Testis (tissue), 5 donors: ENCODE data around the gene AMY2A. TPM values are rescaled to one million over a fixed set of nuclear protein-coding genes. Genes with fewer than 3 reads are reported as not detected.
"Not testable (repeated sequence)": the region's sequence is repeated elsewhere in the genome, so short reads cannot be mapped to it uniquely, and the experiment has no call there.

Source experiments
- DNase-seq: peaks from one replicate; pipeline ENCODE4 v3.0.0-alpha.2; 2019
- H3K27ac ChIP-seq, 2 donors: fragments of 200-600 bp; sonication (generic); one replicate each; pipeline ENCODE4 v1.5.1; 2019
- H3K27me3 ChIP-seq: fragments of 200-600 bp; sonication (generic); one replicate; pipeline ENCODE4 v1.5.1; 2019
- H3K36me3 ChIP-seq: fragments of 200-600 bp; sonication (generic); one replicate; pipeline ENCODE4 v1.5.1; 2017; ENCODE audit warnings: low read depth; ENCODE audit errors: missing control alignments
- H3K4me1 ChIP-seq: fragments of 200-600 bp; sonication (generic); one replicate; pipeline ENCODE4 v1.5.1; 2019
- H3K4me3 ChIP-seq, 2 donors: fragments of 200-600 bp; sonication (generic); one replicate each; pipeline ENCODE4 v1.5.1; 2017 to 2019
- H3K9me3 ChIP-seq: fragments of 200-600 bp; sonication (generic); one replicate; pipeline ENCODE4 v1.5.1; 2017
- CTCF ChIP-seq, 3 experiments: fragments of 450-650 bp in 2 of 3; fragments of 200-600 bp in 1 of 3; sonication (generic) in 1 of 3; IDR thresholded peaks; one replicate each; pipeline ENCODE4 v1.5.1; 2016 to 2019; ENCODE audit warnings: antibody characterized with exemption in 3 of 3, mild to moderate bottlenecking in 2 of 3, moderate library complexity in 1 of 3
- POLR2A ChIP-seq: fragments of 450-650 bp; IDR thresholded peaks from one replicate; pipeline ENCODE4 v1.6.1; 2017; ENCODE audit warnings: antibody characterized with exemption, mild to moderate bottlenecking, moderate library complexity
- WGBS, 2 donors: methylation state at CpG; one replicate each; pipeline ENCODE4 v1.1.5; 2018; 5-methylcytosine and 5-hydroxymethylcytosine counted together
- intact Hi-C: fragments of 100-400 bp; cut with DNase I; formaldehyde crosslinking; loops from one replicate; pipeline ENCODE4 v1.15.1; 2023; ENCODE audit warnings: low total_unique reads
- long read RNA-seq, 2 donors: transcript quantifications; one replicate each; lab custom pipeline, GENCODE V29; 2026
- polyA plus RNA-seq: library from polyadenylated mRNA; stranded (reverse); fragments of 350-450 nt; fragmentation: Illumina TruSeq; extraction: RNeasy Lipid Tissue Mini Kit (QIAGEN cat#74804); gene quantifications from one replicate; pipeline ENCODE4 v1.2.3, GENCODE V29; 2014; ENCODE audit warnings: low read depth, low replicate concordance; ENCODE audit not compliant: insufficient read depth
- total RNA-seq, 2 donors: library from RNA; depleted of rRNA; stranded (reverse); fragments of >200 nt; gene quantifications; one replicate each; pipeline ENCODE4 v1.2.3, GENCODE V29; 2016

AMY2A gene
- under 1 TPM; 0.24 to 0.99 TPM for total RNA-seq
- polyA plus RNA-seq: 0.63 TPM
- long read RNA-seq, donor 1: 0 reads
- long read RNA-seq, donor 2: 0 reads

DNA sequence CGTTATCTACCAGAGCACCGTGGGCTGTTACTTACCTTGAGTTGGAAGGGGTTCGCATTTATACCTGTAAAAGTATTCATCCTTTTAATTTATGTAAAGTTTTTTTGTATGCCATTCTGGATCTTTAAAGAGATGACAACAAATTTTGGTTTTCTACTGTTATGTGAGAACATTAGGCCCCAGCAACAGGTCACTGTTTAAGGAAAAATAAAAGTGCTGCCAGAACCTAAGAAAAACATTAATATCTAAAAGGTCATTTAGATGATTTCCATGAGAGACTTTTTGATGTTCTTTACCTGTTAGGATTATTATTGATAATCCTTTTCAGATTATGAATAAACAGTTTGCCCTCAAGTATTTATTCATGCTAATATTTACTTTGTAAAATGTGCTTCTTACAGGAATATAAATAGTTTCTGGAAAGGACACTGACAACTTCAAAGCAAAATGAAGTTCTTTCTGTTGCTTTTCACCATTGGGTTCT lies at the start of gene AMY2A:
AMY2A (plus strand) TSS at position 434 of the 484 bp plus-strand sequence; CDS start at position 448, 14 bp downstream.
- H3K27me3 ChIP-seq, H3K4me3 ChIP-seq, H3K27ac ChIP-seq, H3K9me3 ChIP-seq, intact Hi-C loops, H3K4me1 ChIP-seq, H3K36me3 ChIP-seq, DNase-seq: not testable (repeated sequence)
- 92 to 99% methylated on average over 3 of the region's 3 CpGs for WGBS, 2 donors

DNA sequence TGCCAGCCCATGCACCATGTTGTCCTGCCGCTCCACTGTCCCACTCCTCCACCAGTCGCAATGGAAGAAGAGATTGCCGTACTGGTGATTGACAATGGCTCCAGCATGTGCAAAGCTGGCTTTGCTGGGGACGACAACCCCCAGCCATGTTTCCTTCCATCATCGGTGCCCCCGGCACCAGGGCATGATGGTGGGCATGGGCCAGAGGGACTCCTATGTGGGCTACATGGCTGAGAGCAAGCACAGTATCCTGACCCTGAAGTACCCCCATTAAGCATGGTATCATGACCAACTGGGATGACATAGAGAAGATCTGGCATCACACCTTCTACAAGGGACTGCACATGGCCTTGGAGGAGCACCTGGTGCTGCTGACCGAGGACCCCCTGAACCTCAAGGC lies 47.7 kb upstream of the AMY2A start:
- Histone ChIP-seq H3K36me3 (no peaks in the 10 kb centered on the region), H3K9me3 (no peaks in the 10 kb centered on the region), H3K4me1 (no peaks in the 10 kb centered on the region), H3K27ac (no peak overlapping the region), H3K4me3 (no peak overlapping the region), H3K27me3 (no peaks in the 10 kb centered on the region)
- no peak for DNase-seq
- 93 to 94% methylated on average over 4 to 7 of the region's 7 CpGs for WGBS, 2 donors
- intact Hi-C loops: no loop called here
- TF ChIP-seq CTCF (IDR thresholded peaks at IDR 0.05): no peak
- no peak for TF ChIP-seq POLR2A

DNA sequence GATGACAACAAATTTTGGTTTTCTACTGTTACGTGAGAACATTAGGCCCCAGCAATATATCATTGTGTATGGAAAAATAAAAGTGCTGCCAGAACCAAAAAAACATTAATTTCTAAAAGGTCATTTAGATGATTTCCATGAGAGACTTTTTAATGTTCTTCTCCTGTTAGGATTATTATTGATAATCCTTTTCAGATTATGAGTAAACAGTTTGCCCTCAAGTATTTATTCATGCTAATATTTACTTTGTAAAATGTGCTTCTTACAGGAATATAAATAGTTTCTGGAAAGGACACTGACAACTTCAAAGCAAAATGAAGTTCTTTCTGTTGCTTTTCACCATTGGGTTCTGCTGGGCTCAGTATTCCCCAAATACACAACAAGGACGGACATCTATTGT lies 45.9 kb upstream of the AMY2A start, which contains the start of gene AMY2B:
AMY2B (plus strand) TSS at position 301 of the 400 bp plus-strand sequence; CDS start at position 315, 14 bp downstream.
- H3K27me3 ChIP-seq, H3K27ac ChIP-seq, H3K9me3 ChIP-seq, H3K4me3 ChIP-seq, H3K4me1 ChIP-seq, intact Hi-C loops, DNase-seq, H3K36me3 ChIP-seq: not testable (repeated sequence)
- WGBS, 2 donors: 88 to 98% methylated on average over 2 of the region's 2 CpGs

DNA sequence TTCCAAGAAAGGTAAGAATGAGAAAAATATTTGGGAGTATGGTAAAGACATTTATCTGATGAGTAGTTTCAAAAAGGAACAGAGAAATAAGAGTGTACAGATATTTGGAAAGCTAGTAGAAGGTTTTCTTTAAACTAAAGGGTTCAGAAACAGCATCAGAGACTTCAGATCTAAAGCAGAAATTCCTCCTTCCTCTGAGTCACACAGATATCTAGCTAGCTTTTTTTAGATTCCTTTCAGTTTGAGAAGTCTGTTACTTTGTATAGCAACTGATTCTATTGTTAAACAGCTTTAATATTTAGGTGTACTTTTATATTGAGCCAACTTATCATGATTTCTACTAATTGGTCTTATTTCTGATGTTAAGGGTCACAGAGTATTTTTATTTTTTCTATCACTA lies 41.2 kb upstream of the AMY2A start:
- intact Hi-C loops: no loop called here
- H3K27me3 ChIP-seq: no peaks in the 10 kb centered on the region
- no peak for TF ChIP-seq POLR2A
- TF ChIP-seq CTCF (IDR thresholded peaks at IDR 0.05): no peak

GRCh38 chr1:103576784-103577183 lies 40.4 kb upstream of the AMY2A start:
- not testable (repeated sequence) for DNase-seq

More for the DNA sequence above, 41.2 kb upstream of the AMY2A start:
- Histone ChIP-seq H3K9me3 (no peaks in the 10 kb centered on the region), H3K27ac (no peak overlapping the region), H3K36me3 (no peaks in the 10 kb centered on the region), H3K4me1 (no peaks in the 10 kb centered on the region), H3K4me3 (no peak overlapping the region)
- DNase-seq: no peak

GRCh38 chr1:103582464-103582863 lies 34.8 kb upstream of the AMY2A start:
- no peak overlapping the region for H3K4me3 ChIP-seq
- intact Hi-C loops: no loop called here
- H3K4me1 ChIP-seq: no peaks in the 10 kb centered on the region
- H3K9me3 ChIP-seq: no peaks in the 10 kb centered on the region
- no peak overlapping the region for H3K27ac ChIP-seq
- DNase-seq: no peak
- WGBS, 2 donors: 77 to 88% methylated on average over 1 of the region's 1 CpG
- no peaks in the 10 kb centered on the region for H3K36me3 ChIP-seq
- no peak for TF ChIP-seq POLR2A
- TF ChIP-seq CTCF (IDR thresholded peaks at IDR 0.05): no peak
- H3K27me3 ChIP-seq: no peaks in the 10 kb centered on the region

More at GRCh38 chr1:103576784-103577183, 40.4 kb upstream of the AMY2A start:
- H3K9me3 ChIP-seq, H3K4me1 ChIP-seq, H3K36me3 ChIP-seq, H3K27me3 ChIP-seq, H3K27ac ChIP-seq, intact Hi-C loops, H3K4me3 ChIP-seq: not testable (repeated sequence)
- 95% methylated on average over 4 to 5 of the region's 5 CpGs for WGBS, 2 donors
